Ishikawa (cell line): ENCODE results near the gene LNPEP.

Experiments used
- CREB1 ChIP-seq: IDR thresholded peaks from 2 replicates; pipeline ENCODE4 v1.6.1; 2012; ENCODE audit warnings: low read depth
- FOXM1 ChIP-seq: IDR thresholded peaks from 2 replicates; pipeline ENCODE4 v1.6.1; 2012; ENCODE audit warnings: low read depth, borderline replicate concordance

GRCh38 chr5:96926276-96926675 is 9.6 kb upstream of the LNPEP start:
- TF ChIP-seq CREB1: no peak
- TF ChIP-seq FOXM1: no peak
